Measurements from ENCODE around the gene SPATA16.

DNA sequence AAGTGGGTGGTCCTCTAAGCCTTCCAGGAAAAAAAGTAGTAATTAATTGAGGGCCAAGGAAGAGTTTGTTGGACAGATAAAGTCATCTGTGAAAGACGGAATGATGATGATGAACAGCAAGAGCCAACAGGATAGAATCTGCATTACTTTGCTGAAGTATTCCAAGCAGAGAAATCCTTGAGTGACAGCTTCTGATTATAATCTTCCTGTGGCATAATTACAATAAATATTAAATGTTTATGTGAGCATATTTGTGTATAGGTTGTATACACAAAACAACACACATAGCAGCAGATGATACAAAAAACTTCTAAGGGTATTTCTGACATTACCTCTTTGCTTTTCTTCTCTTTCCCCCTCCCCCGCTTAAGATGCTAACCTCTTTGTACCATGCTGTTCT, 147.6 kb downstream of the SPATA16 start:
- TF ChIP-seq, protein P1, sequence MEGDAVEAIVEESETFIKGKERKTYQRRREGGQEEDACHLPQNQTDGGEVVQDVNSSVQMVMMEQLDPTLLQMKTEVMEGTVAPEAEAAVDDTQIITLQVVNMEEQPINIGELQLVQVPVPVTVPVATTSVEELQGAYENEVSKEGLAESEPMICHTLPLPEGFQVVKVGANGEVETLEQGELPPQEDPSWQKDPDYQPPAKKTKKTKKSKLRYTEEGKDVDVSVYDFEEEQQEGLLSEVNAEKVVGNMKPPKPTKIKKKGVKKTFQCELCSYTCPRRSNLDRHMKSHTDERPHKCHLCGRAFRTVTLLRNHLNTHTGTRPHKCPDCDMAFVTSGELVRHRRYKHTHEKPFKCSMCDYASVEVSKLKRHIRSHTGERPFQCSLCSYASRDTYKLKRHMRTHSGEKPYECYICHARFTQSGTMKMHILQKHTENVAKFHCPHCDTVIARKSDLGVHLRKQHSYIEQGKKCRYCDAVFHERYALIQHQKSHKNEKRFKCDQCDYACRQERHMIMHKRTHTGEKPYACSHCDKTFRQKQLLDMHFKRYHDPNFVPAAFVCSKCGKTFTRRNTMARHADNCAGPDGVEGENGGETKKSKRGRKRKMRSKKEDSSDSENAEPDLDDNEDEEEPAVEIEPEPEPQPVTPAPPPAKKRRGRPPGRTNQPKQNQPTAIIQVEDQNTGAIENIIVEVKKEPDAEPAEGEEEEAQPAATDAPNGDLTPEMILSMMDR (IDR thresholded peaks at IDR 0.05) = no peak
- TF ChIP-seq POLR2A (IDR thresholded peaks at IDR 0.05) = no peak
- TF ChIP-seq POLR2AphosphoS5 (IDR thresholded peaks at IDR 0.05) = no peak
- TF ChIP-seq EP300 (IDR thresholded peaks at IDR 0.05) = no peak

Data from sigmoid colon (tissue), 4 donors.